SH-SY5Y (cell line): ENCODE data around the gene STXBP4.

Source experiments
- GATA2 ChIP-seq: IDR thresholded peaks from 2 replicates; pipeline ENCODE4 v1.6.1; 2011; ENCODE audit warnings: mild to moderate bottlenecking, low read depth, low read length
- GATA3 ChIP-seq: IDR thresholded peaks from 2 replicates; pipeline ENCODE4 v1.6.1; 2011; ENCODE audit warnings: low read depth, mild to moderate bottlenecking, low read length, moderate library complexity

DNA sequence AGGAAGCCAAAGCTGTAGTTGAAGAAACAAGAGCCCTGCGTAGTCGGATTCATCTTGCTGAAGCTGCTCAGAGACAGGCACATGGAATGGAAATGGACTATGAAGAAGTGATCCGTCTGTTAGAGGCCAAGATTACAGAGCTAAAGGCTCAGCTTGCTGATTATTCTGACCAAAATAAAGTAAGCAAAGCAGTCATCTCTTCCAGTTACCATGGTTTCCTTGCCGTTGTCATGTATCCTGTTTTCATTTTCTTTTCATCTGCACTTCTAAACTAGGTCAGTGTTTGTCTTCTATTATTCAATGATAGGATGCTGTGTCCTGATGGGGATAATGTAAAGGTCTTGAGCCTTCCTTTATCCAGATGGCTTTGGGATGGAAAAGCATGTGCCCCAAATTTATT lies 104.3 kb downstream of the STXBP4 start:
- TF ChIP-seq GATA3 (no peak), GATA2 (no peak)
